HG02588 (cell line): ENCODE results near the gene CAMTA1.

Experiments used
- ATAC-seq: cut with Tn5 transposase; IDR thresholded peaks from one replicate; pipeline ENCODE4 v1.9.1; 2021; ENCODE audit warnings: mild to moderate bottlenecking, moderate library complexity; ENCODE audit not compliant: unreplicated experiment

CAMTA1 gene

GRCh38 chr1:6848816-6849215 is 63.6 kb downstream of the CAMTA1 start:
- ATAC-seq: no peak

GRCh38 chr1:6850537-6850936 is 65.3 kb downstream of the CAMTA1 start:
- ATAC-seq: no peak

GRCh38 chr1:6852136-6852890 is 67.1 kb downstream of the CAMTA1 start:
- no peak for ATAC-seq

GRCh38 chr1:6854166-6854565 is 68.9 kb downstream of the CAMTA1 start:
- no peak for ATAC-seq

GRCh38 chr1:6857831-6858230 is 72.6 kb downstream of the CAMTA1 start:
- ATAC-seq: no peak

- ATAC-seq: no peak
These were observed 73.3 kb downstream of the CAMTA1 start for GRCh38 chr1:6858596-6858995.

- no peak for ATAC-seq
These were observed 74.4 kb downstream of the CAMTA1 start for GRCh38 chr1:6859415-6860343.

GRCh38 chr1:6860401-6860800 is 75.1 kb downstream of the CAMTA1 start:
- ATAC-seq: no peak

GRCh38 chr1:6861075-6861724 is 75.9 kb downstream of the CAMTA1 start:
- ATAC-seq: no peak

GRCh38 chr1:6862906-6863305 is 77.7 kb downstream of the CAMTA1 start:
- no peak for ATAC-seq

GRCh38 chr1:6864166-6864565 is 78.9 kb downstream of the CAMTA1 start:
- ATAC-seq: no peak

GRCh38 chr1:6866825-6867224 is 81.6 kb downstream of the CAMTA1 start:
- ATAC-seq: no peak

- no peak for ATAC-seq
These were observed 82.1 kb downstream of the CAMTA1 start for GRCh38 chr1:6867321-6867720.

GRCh38 chr1:6867729-6868659 is 82.7 kb downstream of the CAMTA1 start:
- no peak for ATAC-seq

- ATAC-seq: no peak
These were observed 83.6 kb downstream of the CAMTA1 start for GRCh38 chr1:6868660-6869380.

- ATAC-seq: no peak
These were observed 84.3 kb downstream of the CAMTA1 start for GRCh38 chr1:6869545-6869944.

GRCh38 chr1:6870086-6870485 is 84.8 kb downstream of the CAMTA1 start:
- no peak for ATAC-seq

GRCh38 chr1:6870571-6870970 is 85.3 kb downstream of the CAMTA1 start:
- no peak for ATAC-seq

- ATAC-seq: no peak
These were observed 86.2 kb downstream of the CAMTA1 start for GRCh38 chr1:6871300-6871972.
